ENCODE results near the gene CDKN1B. TPM values are rescaled to one million over a fixed set of nuclear protein-coding genes. Genes with fewer than 3 reads are reported as not detected.

CDKN1B gene
- total RNA-seq, 2 experiments from 2014 or later = 135 to 136 TPM

- POLR2A ChIA-PET = no interaction called here
Observed at GRCh38 chr12:12757121-12757520, 40.0 kb downstream of the CDKN1B start.

DNA sequence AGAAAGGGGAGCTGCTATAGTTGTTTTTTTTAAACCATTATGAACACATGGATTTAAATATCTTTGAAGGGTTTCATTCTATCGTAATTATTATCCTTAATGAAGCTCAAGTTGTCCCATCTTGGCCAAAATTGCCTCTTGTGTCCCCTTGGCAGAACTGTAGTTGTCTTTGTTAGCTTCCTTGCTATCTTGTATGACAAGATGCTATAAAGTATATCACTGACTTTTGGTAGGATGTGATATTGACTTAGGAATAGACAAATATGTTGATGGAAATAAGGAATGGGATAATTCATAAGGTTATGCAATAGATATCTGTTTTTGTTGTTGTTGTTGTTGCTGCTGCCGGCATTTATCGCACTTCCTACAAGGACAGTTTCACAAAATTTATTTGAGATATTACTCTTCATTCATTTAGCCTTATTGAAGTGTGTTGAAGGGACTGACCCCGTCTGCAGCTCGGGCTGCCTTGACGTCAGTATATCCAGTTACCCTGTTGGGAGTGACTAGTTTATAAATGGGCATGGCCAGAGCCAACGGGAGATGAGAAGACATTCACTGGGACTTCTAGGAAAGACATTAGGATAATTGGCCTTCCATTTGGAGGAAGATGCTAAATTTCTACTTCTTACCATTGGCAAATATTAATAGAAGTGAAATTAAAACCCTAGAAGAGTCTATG, 42.2 kb downstream of the CDKN1B start:
- peaks cover 7% of the 10 kb centered on the region for H3K4me1 Mint-ChIP-seq
- ATAC-seq (ENCODE audit: low read depth) = no peak
- no peak overlapping the region for H3K27ac Mint-ChIP-seq
- H3K9me3 Mint-ChIP-seq = no peaks in the 10 kb centered on the region
- H3K4me3 Mint-ChIP-seq = no peak overlapping the region
- DNase-seq = no peak
- H3K27me3 Mint-ChIP-seq = no peaks in the 10 kb centered on the region
- peaks cover 23% of the 10 kb centered on the region for H3K36me3 Mint-ChIP-seq
- POLR2A ChIA-PET = interaction anchor here (0.9 kb wide), 1 partner anchor 23 kb away, joined by 3 read pairs; no protein-coding TSS in a partner anchor

More at GRCh38 chr12:12757121-12757520, 40.0 kb downstream of the CDKN1B start:
- no peak for ATAC-seq (ENCODE audit: low read depth)
- H3K36me3 Mint-ChIP-seq = peaks cover 25% of the 10 kb centered on the region
- H3K9me3 Mint-ChIP-seq = no peaks in the 10 kb centered on the region
- H3K4me1 Mint-ChIP-seq = peaks cover 8% of the 10 kb centered on the region
- no peak overlapping the region for H3K27ac Mint-ChIP-seq
- H3K4me3 Mint-ChIP-seq = no peak overlapping the region
- DNase-seq = no peak
- no peaks in the 10 kb centered on the region for H3K27me3 Mint-ChIP-seq

DNA sequence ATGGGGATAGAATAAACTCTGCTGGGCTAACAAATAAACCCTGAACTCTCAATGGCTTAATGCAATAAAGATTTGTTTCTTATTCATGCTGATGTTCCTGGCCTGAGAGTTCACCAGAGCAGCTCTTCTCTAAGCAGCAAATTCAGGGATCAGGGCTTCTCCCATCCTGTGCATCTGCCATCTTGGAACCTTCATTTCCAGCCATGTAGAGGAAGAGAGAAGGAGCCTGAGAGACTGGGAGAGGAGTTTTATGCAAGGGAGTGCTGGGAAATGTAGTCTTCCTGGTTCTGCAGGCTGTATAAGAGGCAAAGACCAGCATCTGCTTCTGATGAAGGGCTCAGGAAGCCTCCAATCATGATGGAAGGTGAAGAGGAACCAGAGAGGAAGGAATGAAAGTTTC, 47.7 kb downstream of the CDKN1B start:
- no peak for ATAC-seq (ENCODE audit: low read depth)
- Mint-ChIP-seq H3K36me3 (peaks cover 37% of the 10 kb centered on the region), H3K27me3 (peaks cover 2% of the 10 kb centered on the region), H3K4me3 (no peak overlapping the region), H3K9me3 (peaks cover 6% of the 10 kb centered on the region), H3K27ac (no peak overlapping the region), H3K4me1 (peaks cover 5% of the 10 kb centered on the region)
- no peak for DNase-seq
- POLR2A ChIA-PET = no interaction called here

DNA sequence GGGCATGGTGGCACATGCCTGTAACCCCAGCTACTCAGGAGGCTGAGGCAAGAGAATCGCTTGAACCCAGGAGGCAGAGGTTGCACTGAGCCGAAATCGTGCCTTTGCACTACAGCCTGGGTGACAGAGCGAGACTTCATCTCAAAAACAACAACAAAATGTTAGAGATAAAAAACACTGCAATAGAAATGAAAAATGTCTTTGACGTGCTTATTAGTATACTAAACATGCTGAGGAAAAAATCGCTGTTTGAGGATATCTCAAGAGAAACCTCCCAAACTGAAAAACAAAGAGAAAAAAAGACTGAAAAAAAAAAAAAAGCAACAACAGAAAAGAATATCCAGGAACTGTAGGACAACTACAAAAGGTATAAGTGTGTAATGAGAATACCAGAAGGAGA, 53.1 kb downstream of the CDKN1B start:
- no peak overlapping the region for H3K27ac Mint-ChIP-seq
- H3K4me3 Mint-ChIP-seq = no peak overlapping the region
- peaks cover 9% of the 10 kb centered on the region for H3K9me3 Mint-ChIP-seq
- ATAC-seq (ENCODE audit: low read depth) (no peak), DNase-seq (no peak)
- peaks cover 30% of the 10 kb centered on the region for H3K36me3 Mint-ChIP-seq
- H3K4me1 Mint-ChIP-seq = no peaks in the 10 kb centered on the region
- POLR2A ChIA-PET = no interaction called here
- peaks cover 3% of the 10 kb centered on the region for H3K27me3 Mint-ChIP-seq

Small RNA genes lying within 50 kb of the gene (microRNA-seq; reads per million reads assigned to microRNA genes)
- not detected for gene MIR613

Other genes with a start within 250 kb of the CDKN1B start
- 10 to 100 TPM; 32.2 to 38.1 TPM for gene DUSP16, start 154.5 kb upstream of the CDKN1B start, total RNA-seq
- 10 to 100 TPM; 21.4 to 23.3 TPM for gene CREBL2, start 105.5 kb upstream of the CDKN1B start, total RNA-seq
- 1 to 10 TPM; 7.7 to 8.0 TPM for gene GPR19, start 21.2 kb upstream of the CDKN1B start, total RNA-seq
- 10 to 100 TPM; 10.3 to 12.1 TPM for gene APOLD1, start 68.3 kb downstream of the CDKN1B start, total RNA-seq
- gene DDX47, start 96.0 kb downstream of the CDKN1B start, total RNA-seq = 10 to 100 TPM; 56.3 to 60.8 TPM
- gene GPRC5A, start 174.2 kb downstream of the CDKN1B start, total RNA-seq = not detected
- gene GPRC5D, start 234.8 kb downstream of the CDKN1B start, total RNA-seq = not detected

All from activated naive CD8-positive, alpha-beta T cell treated with anti-CD3 and anti-CD28 coated beads, Interleukin-2, amount 10 ng/mL, durations not matched to agents 7 days and 5 days (primary cell).